ENCODE data around the gene FBXO24. TPM values are rescaled to one million over a fixed set of nuclear protein-coding genes. Genes with fewer than 3 reads are reported as not detected.
A peak's percentile ranks its signal among the peaks of the same experiment; 100 is the strongest.

The FBXO24 gene
- total RNA-seq, 6 donors from 2014 or later = 0.63 to 4.2 (median 0.77) TPM; not detected in 3

DNA sequence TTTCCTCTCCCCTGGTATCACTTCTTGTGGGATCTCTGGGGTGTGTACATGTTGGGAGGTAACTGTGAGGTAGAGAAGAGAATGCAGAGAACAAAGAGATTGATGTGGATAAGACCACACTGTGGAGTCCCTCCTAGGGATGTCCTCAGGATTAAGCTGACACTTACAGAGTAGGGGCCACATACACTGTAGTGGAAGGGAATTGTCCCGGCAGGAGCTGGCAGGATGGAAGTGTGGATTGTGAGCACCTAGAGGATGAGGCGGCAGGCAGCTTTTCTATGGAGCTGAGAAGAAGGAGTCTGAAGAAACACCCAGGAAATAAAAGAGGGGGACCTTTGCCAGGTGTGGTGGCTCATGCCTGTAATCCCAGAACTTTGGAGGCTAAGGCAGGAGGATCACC, 33.6 kb upstream of the FBXO24 start:
- ATAC-seq (ENCODE audit: low FRiP score in 2 of 2) (no peak), DNase-seq (no peak)
- Histone ChIP-seq H3K36me3 (peaks cover 0 to 43% (median 32%) of the 10 kb centered on the region in 4 donors), H3K27ac (no peak overlapping the region), H3K4me1 (peaks cover 12 to 18% (median 14%) of the 10 kb centered on the region in 4 donors), H3K9me3 (no peaks in the 10 kb centered on the region), H3K4me3 (no peak overlapping the region), H3K27me3 (no peaks in the 10 kb centered on the region)
- TF ChIP-seq EP300 (IDR thresholded peaks at IDR 0.05) = no peak
- TF ChIP-seq, protein P1, sequence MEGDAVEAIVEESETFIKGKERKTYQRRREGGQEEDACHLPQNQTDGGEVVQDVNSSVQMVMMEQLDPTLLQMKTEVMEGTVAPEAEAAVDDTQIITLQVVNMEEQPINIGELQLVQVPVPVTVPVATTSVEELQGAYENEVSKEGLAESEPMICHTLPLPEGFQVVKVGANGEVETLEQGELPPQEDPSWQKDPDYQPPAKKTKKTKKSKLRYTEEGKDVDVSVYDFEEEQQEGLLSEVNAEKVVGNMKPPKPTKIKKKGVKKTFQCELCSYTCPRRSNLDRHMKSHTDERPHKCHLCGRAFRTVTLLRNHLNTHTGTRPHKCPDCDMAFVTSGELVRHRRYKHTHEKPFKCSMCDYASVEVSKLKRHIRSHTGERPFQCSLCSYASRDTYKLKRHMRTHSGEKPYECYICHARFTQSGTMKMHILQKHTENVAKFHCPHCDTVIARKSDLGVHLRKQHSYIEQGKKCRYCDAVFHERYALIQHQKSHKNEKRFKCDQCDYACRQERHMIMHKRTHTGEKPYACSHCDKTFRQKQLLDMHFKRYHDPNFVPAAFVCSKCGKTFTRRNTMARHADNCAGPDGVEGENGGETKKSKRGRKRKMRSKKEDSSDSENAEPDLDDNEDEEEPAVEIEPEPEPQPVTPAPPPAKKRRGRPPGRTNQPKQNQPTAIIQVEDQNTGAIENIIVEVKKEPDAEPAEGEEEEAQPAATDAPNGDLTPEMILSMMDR (IDR thresholded peaks at IDR 0.05) = no peak
- no peak for TF ChIP-seq POLR2AphosphoS5 (IDR thresholded peaks at IDR 0.05)
- TF ChIP-seq POLR2A (IDR thresholded peaks at IDR 0.05) = no peak
- 95 to 100% methylated on average over 2 of the region's 2 CpGs for WGBS, 2 donors

- ATAC-seq (ENCODE audit: low FRiP score in 2 of 2) (no peak), DNase-seq (no peak)
- Histone ChIP-seq H3K9me3 (no peaks in the 10 kb centered on the region), H3K36me3 (peaks cover 0 to 48% (median 32%) of the 10 kb centered on the region in 4 donors), H3K27me3 (no peaks in the 10 kb centered on the region), H3K4me3 (no peak overlapping the region), H3K4me1 (peaks cover 7 to 13% (median 9%) of the 10 kb centered on the region in 4 donors), H3K27ac (no peak overlapping the region)
- WGBS, 2 donors = 95 to 96% methylated on average over 3 of the region's 3 CpGs
- TF ChIP-seq POLR2AphosphoS5 (IDR thresholded peaks at IDR 0.05) = no peak
- no peak for TF ChIP-seq POLR2A (IDR thresholded peaks at IDR 0.05)
- no peak for TF ChIP-seq EP300 (IDR thresholded peaks at IDR 0.05)
- TF ChIP-seq, protein P1 (IDR thresholded peaks at IDR 0.05) = no peak
These were observed 33.1 kb upstream of the FBXO24 start for GRCh38 chr7:100553032-100553431.

GRCh38 chr7:100555701-100556100, 30.4 kb upstream of the FBXO24 start:
- H3K4me1 ChIP-seq = peaks cover 0 to 11% (median 2%) of the 10 kb centered on the region in 4 donors
- H3K4me3 ChIP-seq = no peak overlapping the region
- no peak for ATAC-seq (ENCODE audit: low FRiP score in 2 of 2)
- H3K36me3 ChIP-seq = peaks cover 0 to 50% (median 32%) of the 10 kb centered on the region in 4 donors
- H3K27me3 ChIP-seq = no peaks in the 10 kb centered on the region
- TF ChIP-seq EP300 (IDR thresholded peaks at IDR 0.05) (no peak), POLR2AphosphoS5 (IDR thresholded peaks at IDR 0.05) (no peak), POLR2A (IDR thresholded peaks at IDR 0.05) (no peak)
- TF ChIP-seq, protein P1 (IDR thresholded peaks at IDR 0.05) = no peak
- DNase-seq = no peak
- H3K27ac ChIP-seq = peak overlapping the region in 2 of 4 donors; percentile 10 to 37
- H3K9me3 ChIP-seq = no peaks in the 10 kb centered on the region
- WGBS, 2 donors = 81 to 88% methylated on average over 5 of the region's 5 CpGs

DNA sequence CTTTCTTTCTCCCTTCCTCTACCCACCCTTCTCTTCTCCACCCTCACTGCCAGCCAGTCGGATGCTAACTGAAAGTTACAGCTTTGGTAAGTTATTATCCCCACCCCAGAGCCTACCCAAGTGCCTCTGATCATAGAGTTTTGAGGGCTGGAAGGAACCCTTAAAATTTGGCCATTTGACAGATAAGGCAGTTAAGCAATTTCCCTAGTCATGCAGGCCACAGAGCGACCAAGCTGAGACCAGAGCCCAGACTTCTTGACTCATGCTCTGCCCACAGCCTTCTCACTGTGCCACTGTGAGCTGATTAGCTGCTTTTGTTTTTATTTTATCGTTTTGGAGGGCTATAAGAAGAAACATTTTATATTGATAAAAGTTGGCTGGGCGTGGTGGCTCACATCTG, 29.6 kb upstream of the FBXO24 start:
- TF ChIP-seq POLR2A (IDR thresholded peaks at IDR 0.05) (no peak), POLR2AphosphoS5 (IDR thresholded peaks at IDR 0.05) (no peak), EP300 (IDR thresholded peaks at IDR 0.05) (no peak)
- TF ChIP-seq, protein P1 (IDR thresholded peaks at IDR 0.05) = no peak
- no peak overlapping the region for H3K4me3 ChIP-seq
- H3K27ac ChIP-seq = peak overlapping the region in 3 of 4 donors; percentile 18 to 37 (median 30)
- H3K27me3 ChIP-seq = no peaks in the 10 kb centered on the region
- peaks cover 0 to 11% (median 2%) of the 10 kb centered on the region in 4 donors for H3K4me1 ChIP-seq
- H3K36me3 ChIP-seq = peaks cover 0 to 45% (median 29%) of the 10 kb centered on the region in 4 donors
- H3K9me3 ChIP-seq = no peaks in the 10 kb centered on the region
- ATAC-seq (ENCODE audit: low FRiP score in 2 of 2) (no peak), DNase-seq (peak in 1 of 2 donors; percentile 60)
- WGBS, 2 donors = 55 to 57% methylated on average over 4 of the region's 4 CpGs

DNA sequence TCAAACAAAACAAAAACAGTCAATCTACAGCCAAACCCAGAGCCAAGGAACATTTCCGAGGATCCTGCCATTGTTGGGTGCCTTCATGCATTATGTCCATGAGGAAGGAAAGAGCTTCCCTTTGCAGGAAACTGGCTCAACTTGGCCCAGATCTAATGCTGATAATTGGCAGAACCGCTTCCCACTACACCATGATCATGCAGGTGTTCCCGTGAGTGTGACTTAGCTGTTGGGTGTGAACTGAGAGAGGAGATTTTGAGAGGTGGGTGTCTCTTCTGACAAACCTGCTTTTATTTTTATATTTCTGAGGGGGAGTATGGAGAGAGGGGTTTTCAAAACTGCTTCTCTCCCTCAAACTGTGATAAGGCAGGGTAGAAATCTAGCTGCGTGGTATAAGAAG, 27.0 kb upstream of the FBXO24 start:
- Histone ChIP-seq H3K4me3 (no peak overlapping the region), H3K27ac (no peak overlapping the region), H3K36me3 (peaks cover 0 to 40% (median 22%) of the 10 kb centered on the region in 4 donors), H3K4me1 (peaks cover 0 to 15% (median 2%) of the 10 kb centered on the region in 4 donors), H3K27me3 (no peaks in the 10 kb centered on the region), H3K9me3 (no peaks in the 10 kb centered on the region)
- no peak for DNase-seq
- no peak for ATAC-seq (ENCODE audit: low FRiP score in 2 of 2)
- WGBS, 2 donors = 66 to 94% methylated on average over 4 of the region's 4 CpGs
- TF ChIP-seq EP300 (IDR thresholded peaks at IDR 0.05) (no peak), POLR2AphosphoS5 (IDR thresholded peaks at IDR 0.05) (no peak), POLR2A (IDR thresholded peaks at IDR 0.05) (no peak)
- TF ChIP-seq, protein P1 (IDR thresholded peaks at IDR 0.05) = no peak

Data from upper lobe of left lung (tissue), 6 donors.